Measurements from ENCODE around the gene TACR1.

TACR1 gene

GRCh38 chr2:75019790-75020189, 179.5 kb downstream of the TACR1 start:
- DNase-seq (ENCODE audit: low read depth in 2 of 2) = no peak

- no peak for DNase-seq (ENCODE audit: low read depth in 2 of 2)
Measured at GRCh38 chr2:75018162-75018561, 181.2 kb downstream of the TACR1 start.

- DNase-seq (ENCODE audit: low read depth in 2 of 2) = no peak
Measured at GRCh38 chr2:75012080-75012479, 187.2 kb downstream of the TACR1 start.

GRCh38 chr2:75010571-75010970, 188.7 kb downstream of the TACR1 start:
- DNase-seq (ENCODE audit: low read depth in 2 of 2) = no peak

- DNase-seq (ENCODE audit: low read depth in 2 of 2) = no peak
Measured at GRCh38 chr2:75007819-75008218, 191.5 kb downstream of the TACR1 start.

GRCh38 chr2:75007061-75007460, 192.3 kb downstream of the TACR1 start:
- DNase-seq (ENCODE audit: low read depth in 2 of 2) = no peak

- DNase-seq (ENCODE audit: low read depth in 2 of 2) = no peak
Measured at GRCh38 chr2:75006041-75006440, 193.3 kb downstream of the TACR1 start.

GRCh38 chr2:75003773-75004172, 195.5 kb downstream of the TACR1 start:
- DNase-seq (ENCODE audit: low read depth in 2 of 2) = no peak

GRCh38 chr2:75003276-75003675, 196.0 kb downstream of the TACR1 start:
- no peak for DNase-seq (ENCODE audit: low read depth in 2 of 2)

GRCh38 chr2:75002007-75002406, 197.3 kb downstream of the TACR1 start:
- DNase-seq (ENCODE audit: low read depth in 2 of 2) = no peak

GRCh38 chr2:74999468-74999867, 199.9 kb downstream of the TACR1 start:
- no peak for DNase-seq (ENCODE audit: low read depth in 2 of 2)

Measured in stimulated activated CD8-positive, alpha-beta memory T cell treated with anti-CD3 and anti-CD28 coated beads, Interleukin-2, amount 100 ng/mL, for 48 hours (primary cell).